ENCODE data around the gene KLK3. TPM values are rescaled to one million over a fixed set of nuclear protein-coding genes. Genes with fewer than 3 reads are reported as not detected.

The KLK3 gene
- total and polyA plus RNA-seq, 5 donors from 2014 or later = not detected

DNA sequence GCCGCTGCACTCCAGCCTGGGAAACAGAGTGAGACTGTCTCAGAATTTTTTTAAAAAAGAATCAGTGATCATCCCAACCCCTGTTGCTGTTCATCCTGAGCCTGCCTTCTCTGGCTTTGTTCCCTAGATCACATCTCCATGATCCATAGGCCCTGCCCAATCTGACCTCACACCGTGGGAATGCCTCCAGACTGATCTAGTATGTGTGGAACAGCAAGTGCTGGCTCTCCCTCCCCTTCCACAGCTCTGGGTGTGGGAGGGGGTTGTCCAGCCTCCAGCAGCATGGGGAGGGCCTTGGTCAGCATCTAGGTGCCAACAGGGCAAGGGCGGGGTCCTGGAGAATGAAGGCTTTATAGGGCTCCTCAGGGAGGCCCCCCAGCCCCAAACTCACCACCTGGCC is 18.3 kb downstream of the KLK3 start, which contains the start of gene KLK2:
Gene KLK2, plus strand, starts transcription at position 384 of the 400 bp plus-strand sequence. CDS start 35 bp downstream, outside the sequence.
- Mint-ChIP-seq H3K27me3 (peaks cover 5% of the 10 kb centered on the region), H3K4me1 (no peaks in the 10 kb centered on the region), H3K27ac (no peak within 1 kb of the TSS), H3K4me3 (no peak within 1 kb of the TSS), H3K36me3 (no peaks in the 10 kb centered on the region), H3K9me3 (no peaks in the 10 kb centered on the region)
- DNase-seq (no peak), ATAC-seq (ENCODE audit: low read depth in 2 of 2) (no peak)
- H3K4me1 ChIP-seq (ENCODE audit: control insufficient read depth, insufficient read depth, low read length, poor library complexity, severe bottlenecking) = no peaks in the 10 kb centered on the region
- H3K9me3 ChIP-seq (ENCODE audit: control insufficient read depth in 2 of 2, low read length in 2 of 2) = no peaks in the 10 kb centered on the region
- peaks cover 2% of the 10 kb centered on the region for H3K27me3 ChIP-seq (ENCODE audit: control insufficient read depth, insufficient read depth, low read length)
- no peak within 1 kb of the TSS for H3K27ac ChIP-seq (ENCODE audit: insufficient read depth, low read length, poor library complexity, severe bottlenecking)
- no peaks in the 10 kb centered on the region for H3K36me3 ChIP-seq (ENCODE audit: control insufficient read depth, insufficient read depth, low read length)
- H3K4me3 ChIP-seq (ENCODE audit: low read depth, low read length) = no peak within 1 kb of the TSS

DNA sequence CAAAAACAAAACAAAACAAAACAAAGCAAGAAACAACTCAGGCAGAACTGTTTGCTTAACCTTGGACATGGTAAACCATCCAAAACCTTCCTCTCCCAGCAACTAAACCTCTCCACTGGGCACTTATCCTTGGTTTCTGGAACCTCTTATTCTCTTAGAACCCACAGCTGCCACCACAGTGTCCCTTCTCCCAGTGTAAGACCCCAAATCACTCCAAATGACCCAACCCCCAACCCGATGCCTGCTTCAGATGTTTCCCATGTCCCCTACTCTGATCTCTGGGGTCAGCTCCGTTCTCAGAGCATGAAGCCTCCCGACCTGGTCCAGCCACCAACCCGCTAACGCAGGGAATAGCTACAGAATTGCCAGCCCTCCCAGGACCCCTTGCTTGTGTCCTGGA is 19.5 kb downstream of the KLK3 start:
- Histone ChIP-seq H3K27me3 (ENCODE audit: control insufficient read depth, insufficient read depth, low read length) (no peaks in the 10 kb centered on the region), H3K4me3 (ENCODE audit: low read depth, low read length) (no peak overlapping the region), H3K4me1 (ENCODE audit: control insufficient read depth, insufficient read depth, low read length, poor library complexity, severe bottlenecking) (no peaks in the 10 kb centered on the region), H3K9me3 (ENCODE audit: control insufficient read depth in 2 of 2, low read length in 2 of 2) (no peaks in the 10 kb centered on the region), H3K36me3 (ENCODE audit: control insufficient read depth, insufficient read depth, low read length) (no peaks in the 10 kb centered on the region), H3K27ac (ENCODE audit: insufficient read depth, low read length, poor library complexity, severe bottlenecking) (no peak overlapping the region)
- peaks cover 0 to 5% (median 0%) of the 10 kb centered on the region in 4 donors for H3K4me1 Mint-ChIP-seq
- no peak overlapping the region for H3K27ac Mint-ChIP-seq
- peaks cover 5% of the 10 kb centered on the region for H3K27me3 Mint-ChIP-seq
- H3K4me3 Mint-ChIP-seq = no peak overlapping the region
- no peaks in the 10 kb centered on the region for H3K36me3 Mint-ChIP-seq
- no peaks in the 10 kb centered on the region for H3K9me3 Mint-ChIP-seq
- ATAC-seq (ENCODE audit: low read depth in 2 of 2) (no peak), DNase-seq (no peak)

DNA sequence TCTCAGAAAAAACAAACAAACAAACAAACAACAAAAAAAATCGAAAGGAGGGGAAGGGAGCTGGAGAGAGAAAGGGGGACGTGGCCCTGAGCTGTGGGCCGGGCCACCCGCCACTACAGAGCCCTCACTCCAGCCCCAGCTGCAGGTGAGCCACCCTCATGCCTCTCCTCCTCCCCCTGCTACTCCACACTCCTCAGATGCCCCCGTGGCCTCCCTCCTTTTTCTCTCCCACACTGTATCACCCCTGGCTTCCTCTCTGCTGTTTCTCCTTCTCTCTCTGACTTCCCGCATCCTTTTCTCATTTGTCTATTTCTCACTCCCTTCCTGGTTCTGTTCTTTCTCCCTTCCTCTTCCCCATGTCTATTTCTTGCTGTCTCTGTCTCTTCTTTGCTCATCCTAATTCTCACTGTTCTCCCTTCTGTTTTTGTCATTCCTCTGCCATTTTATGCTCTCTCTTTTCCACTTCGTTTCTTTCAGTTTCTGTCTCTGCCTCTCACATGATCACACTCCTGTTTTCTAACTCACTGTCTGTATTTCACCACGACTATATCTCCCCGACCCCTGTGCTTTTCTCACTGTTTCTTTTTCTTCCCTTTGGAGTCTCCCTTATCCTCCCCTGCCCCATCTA is 21.2 kb downstream of the KLK3 start:
- Histone ChIP-seq H3K4me3 (ENCODE audit: low read depth, low read length) (no peak overlapping the region), H3K4me1 (ENCODE audit: control insufficient read depth, insufficient read depth, low read length, poor library complexity, severe bottlenecking) (no peaks in the 10 kb centered on the region), H3K36me3 (ENCODE audit: control insufficient read depth, insufficient read depth, low read length) (no peaks in the 10 kb centered on the region), H3K9me3 (ENCODE audit: control insufficient read depth in 2 of 2, low read length in 2 of 2) (no peaks in the 10 kb centered on the region), H3K27me3 (ENCODE audit: control insufficient read depth, insufficient read depth, low read length) (peaks cover 3% of the 10 kb centered on the region), H3K27ac (ENCODE audit: insufficient read depth, low read length, poor library complexity, severe bottlenecking) (no peak overlapping the region)
- Mint-ChIP-seq H3K36me3 (no peaks in the 10 kb centered on the region), H3K27ac (no peak overlapping the region), H3K4me1 (peaks cover 0 to 5% (median 0%) of the 10 kb centered on the region in 4 donors), H3K27me3 (peaks cover 10% of the 10 kb centered on the region), H3K9me3 (no peaks in the 10 kb centered on the region), H3K4me3 (no peak overlapping the region)
- ATAC-seq (ENCODE audit: low read depth in 2 of 2) = no peak
- no peak for DNase-seq

DNA sequence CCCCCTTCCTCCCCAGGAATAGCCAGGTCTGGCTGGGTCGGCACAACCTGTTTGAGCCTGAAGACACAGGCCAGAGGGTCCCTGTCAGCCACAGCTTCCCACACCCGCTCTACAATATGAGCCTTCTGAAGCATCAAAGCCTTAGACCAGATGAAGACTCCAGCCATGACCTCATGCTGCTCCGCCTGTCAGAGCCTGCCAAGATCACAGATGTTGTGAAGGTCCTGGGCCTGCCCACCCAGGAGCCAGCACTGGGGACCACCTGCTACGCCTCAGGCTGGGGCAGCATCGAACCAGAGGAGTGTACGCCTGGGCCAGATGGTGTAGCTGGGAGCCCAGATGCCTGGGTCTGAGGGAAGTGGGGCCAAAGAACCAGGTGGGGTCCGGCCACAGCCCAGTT is 21.7 kb downstream of the KLK3 start:
- H3K36me3 ChIP-seq (ENCODE audit: control insufficient read depth, insufficient read depth, low read length) = no peaks in the 10 kb centered on the region
- no peak overlapping the region for H3K27ac ChIP-seq (ENCODE audit: insufficient read depth, low read length, poor library complexity, severe bottlenecking)
- H3K27me3 ChIP-seq (ENCODE audit: control insufficient read depth, insufficient read depth, low read length) = peaks cover 3% of the 10 kb centered on the region
- no peaks in the 10 kb centered on the region for H3K4me1 ChIP-seq (ENCODE audit: control insufficient read depth, insufficient read depth, low read length, poor library complexity, severe bottlenecking)
- no peaks in the 10 kb centered on the region for H3K36me3 Mint-ChIP-seq
- H3K9me3 ChIP-seq (ENCODE audit: control insufficient read depth in 2 of 2, low read length in 2 of 2) = no peaks in the 10 kb centered on the region
- DNase-seq (no peak), ATAC-seq (ENCODE audit: low read depth in 2 of 2) (no peak)
- peaks cover 10% of the 10 kb centered on the region for H3K27me3 Mint-ChIP-seq
- H3K4me3 ChIP-seq (ENCODE audit: low read depth, low read length) = no peak overlapping the region
- H3K4me3 Mint-ChIP-seq = no peak overlapping the region
- no peaks in the 10 kb centered on the region for H3K9me3 Mint-ChIP-seq
- peaks cover 0 to 5% (median 0%) of the 10 kb centered on the region in 4 donors for H3K4me1 Mint-ChIP-seq
- no peak overlapping the region for H3K27ac Mint-ChIP-seq

DNA sequence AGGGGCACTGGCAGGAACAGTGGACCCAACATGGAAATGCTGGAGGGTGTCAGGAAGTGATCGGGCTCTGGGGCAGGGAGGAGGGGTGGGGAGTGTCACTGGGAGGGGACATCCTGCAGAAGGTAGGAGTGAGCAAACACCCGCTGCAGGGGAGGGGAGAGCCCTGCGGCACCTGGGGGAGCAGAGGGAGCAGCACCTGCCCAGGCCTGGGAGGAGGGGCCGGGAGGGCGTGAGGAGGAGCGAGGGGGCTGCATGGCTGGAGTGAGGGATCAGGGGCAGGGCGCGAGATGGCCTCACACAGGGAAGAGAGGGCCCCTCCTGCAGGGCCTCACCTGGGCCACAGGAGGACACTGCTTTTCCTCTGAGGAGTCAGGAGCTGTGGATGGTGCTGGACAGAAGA is 22.6 kb downstream of the KLK3 start:
- Mint-ChIP-seq H3K36me3 (no peaks in the 10 kb centered on the region), H3K4me3 (no peak overlapping the region), H3K27ac (no peak overlapping the region)

DNA sequence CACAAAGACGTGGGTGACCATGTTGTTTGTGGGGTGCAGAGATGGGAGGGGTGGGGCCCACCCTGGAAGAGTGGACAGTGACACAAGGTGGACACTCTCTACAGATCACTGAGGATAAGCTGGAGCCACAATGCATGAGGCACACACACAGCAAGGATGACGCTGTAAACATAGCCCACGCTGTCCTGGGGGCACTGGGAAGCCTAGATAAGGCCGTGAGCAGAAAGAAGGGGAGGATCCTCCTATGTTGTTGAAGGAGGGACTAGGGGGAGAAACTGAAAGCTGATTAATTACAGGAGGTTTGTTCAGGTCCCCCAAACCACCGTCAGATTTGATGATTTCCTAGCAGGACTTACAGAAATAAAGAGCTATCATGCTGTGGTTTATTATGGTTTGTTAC is 24.1 kb downstream of the KLK3 start:
- DNase-seq (no peak), ATAC-seq (ENCODE audit: low read depth in 2 of 2) (no peak)
- no peaks in the 10 kb centered on the region for H3K9me3 Mint-ChIP-seq
- H3K4me1 Mint-ChIP-seq = peaks cover 0 to 5% (median 0%) of the 10 kb centered on the region in 4 donors
- no peak overlapping the region for H3K4me3 Mint-ChIP-seq
- Histone ChIP-seq H3K36me3 (ENCODE audit: control insufficient read depth, insufficient read depth, low read length) (no peaks in the 10 kb centered on the region), H3K9me3 (ENCODE audit: control insufficient read depth in 2 of 2, low read length in 2 of 2) (no peaks in the 10 kb centered on the region), H3K27me3 (ENCODE audit: control insufficient read depth, insufficient read depth, low read length) (peaks cover 3% of the 10 kb centered on the region), H3K4me1 (ENCODE audit: control insufficient read depth, insufficient read depth, low read length, poor library complexity, severe bottlenecking) (no peaks in the 10 kb centered on the region), H3K27ac (ENCODE audit: insufficient read depth, low read length, poor library complexity, severe bottlenecking) (no peak overlapping the region), H3K4me3 (ENCODE audit: low read depth, low read length) (no peak overlapping the region)
- no peaks in the 10 kb centered on the region for H3K36me3 Mint-ChIP-seq
- H3K27me3 Mint-ChIP-seq = peaks cover 10% of the 10 kb centered on the region
- no peak overlapping the region for H3K27ac Mint-ChIP-seq

More for the DNA sequence above, 22.6 kb downstream of the KLK3 start:
- Histone ChIP-seq H3K27ac (ENCODE audit: insufficient read depth, low read length, poor library complexity, severe bottlenecking) (no peak overlapping the region), H3K36me3 (ENCODE audit: control insufficient read depth, insufficient read depth, low read length) (no peaks in the 10 kb centered on the region), H3K4me1 (ENCODE audit: control insufficient read depth, insufficient read depth, low read length, poor library complexity, severe bottlenecking) (no peaks in the 10 kb centered on the region), H3K9me3 (ENCODE audit: control insufficient read depth in 2 of 2, low read length in 2 of 2) (no peaks in the 10 kb centered on the region), H3K27me3 (ENCODE audit: control insufficient read depth, insufficient read depth, low read length) (peaks cover 3% of the 10 kb centered on the region), H3K4me3 (ENCODE audit: low read depth, low read length) (no peak overlapping the region)
- DNase-seq (no peak), ATAC-seq (ENCODE audit: low read depth in 2 of 2) (no peak)
- Mint-ChIP-seq H3K27me3 (peaks cover 15% of the 10 kb centered on the region), H3K4me1 (peaks cover 0 to 5% (median 0%) of the 10 kb centered on the region in 4 donors), H3K9me3 (no peaks in the 10 kb centered on the region)

DNA sequence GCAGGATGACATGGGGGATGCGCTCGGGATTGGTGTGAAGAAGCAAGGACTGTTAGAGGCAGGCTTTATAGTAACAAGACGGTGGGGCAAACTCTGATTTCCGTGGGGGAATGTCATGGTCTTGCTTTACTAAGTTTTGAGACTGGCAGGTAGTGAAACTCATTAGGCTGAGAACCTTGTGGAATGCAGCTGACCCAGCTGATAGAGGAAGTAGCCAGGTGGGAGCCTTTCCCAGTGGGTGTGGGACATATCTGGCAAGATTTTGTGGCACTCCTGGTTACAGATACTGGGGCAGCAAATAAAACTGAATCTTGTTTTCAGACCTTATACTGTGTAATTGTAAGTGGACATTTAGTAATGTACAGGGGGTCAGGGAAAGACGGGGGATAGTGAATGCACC is 25.5 kb downstream of the KLK3 start:
- no peak for ATAC-seq (ENCODE audit: low read depth in 2 of 2)
- DNase-seq = no peak
- Mint-ChIP-seq H3K4me3 (no peak overlapping the region), H3K9me3 (no peaks in the 10 kb centered on the region), H3K27ac (no peak overlapping the region), H3K36me3 (no peaks in the 10 kb centered on the region), H3K27me3 (peaks cover 10% of the 10 kb centered on the region), H3K4me1 (peaks cover 0 to 5% (median 0%) of the 10 kb centered on the region in 4 donors)
- H3K27me3 ChIP-seq (ENCODE audit: control insufficient read depth, insufficient read depth, low read length) = peaks cover 3% of the 10 kb centered on the region
- H3K9me3 ChIP-seq (ENCODE audit: control insufficient read depth in 2 of 2, low read length in 2 of 2) = no peaks in the 10 kb centered on the region
- H3K4me3 ChIP-seq (ENCODE audit: low read depth, low read length) = no peak overlapping the region
- H3K27ac ChIP-seq (ENCODE audit: insufficient read depth, low read length, poor library complexity, severe bottlenecking) = no peak overlapping the region
- H3K36me3 ChIP-seq (ENCODE audit: control insufficient read depth, insufficient read depth, low read length) = no peaks in the 10 kb centered on the region
- no peaks in the 10 kb centered on the region for H3K4me1 ChIP-seq (ENCODE audit: control insufficient read depth, insufficient read depth, low read length, poor library complexity, severe bottlenecking)

DNA sequence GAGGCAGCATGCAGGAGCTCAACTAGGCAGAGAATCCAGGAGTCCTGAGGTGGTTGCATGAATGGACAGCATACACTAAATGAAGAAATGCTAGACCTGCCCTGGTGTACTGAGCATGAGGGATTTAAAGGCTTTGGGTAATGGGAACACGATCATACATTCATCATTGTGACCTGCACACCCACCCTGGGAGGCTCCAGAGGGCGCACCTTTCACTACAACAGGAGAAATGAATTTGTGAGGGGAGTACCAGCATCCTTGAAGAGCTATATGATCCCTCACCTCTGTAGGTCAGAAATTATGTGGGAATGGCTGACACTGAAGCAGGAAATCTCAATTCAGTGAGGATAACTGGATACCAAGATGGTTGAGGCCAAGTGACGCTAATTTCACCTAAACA is 27.5 kb downstream of the KLK3 start:
- DNase-seq = no peak
- ATAC-seq (ENCODE audit: low read depth in 2 of 2) = no peak
- Histone ChIP-seq H3K36me3 (ENCODE audit: control insufficient read depth, insufficient read depth, low read length) (no peaks in the 10 kb centered on the region), H3K9me3 (ENCODE audit: control insufficient read depth in 2 of 2, low read length in 2 of 2) (no peaks in the 10 kb centered on the region), H3K4me1 (ENCODE audit: control insufficient read depth, insufficient read depth, low read length, poor library complexity, severe bottlenecking) (no peaks in the 10 kb centered on the region), H3K4me3 (ENCODE audit: low read depth, low read length) (no peak overlapping the region), H3K27me3 (ENCODE audit: control insufficient read depth, insufficient read depth, low read length) (peaks cover 3% of the 10 kb centered on the region), H3K27ac (ENCODE audit: insufficient read depth, low read length, poor library complexity, severe bottlenecking) (no peak overlapping the region)
- Mint-ChIP-seq H3K4me1 (peaks cover 0 to 5% (median 0%) of the 10 kb centered on the region in 4 donors), H3K27ac (no peak overlapping the region), H3K9me3 (peaks cover 0 to 2% (median 0%) of the 10 kb centered on the region in 7 donors), H3K4me3 (no peak overlapping the region), H3K27me3 (peaks cover 10% of the 10 kb centered on the region), H3K36me3 (no peaks in the 10 kb centered on the region)

Data from CD4-positive, CD25-positive, alpha-beta regulatory T cell (primary cell).